Measurements from ENCODE around the gene BUB1B. TPM values are rescaled to one million over a fixed set of nuclear protein-coding genes. Genes with fewer than 3 reads are reported as not detected.

The BUB1B gene
- total and polyA plus RNA-seq, 9 of the 15 experiments (the other 6 are each of a cell fraction or from before 2014, with no cell fraction given), result 28.7 to 113 (median 82.2) TPM

DNA sequence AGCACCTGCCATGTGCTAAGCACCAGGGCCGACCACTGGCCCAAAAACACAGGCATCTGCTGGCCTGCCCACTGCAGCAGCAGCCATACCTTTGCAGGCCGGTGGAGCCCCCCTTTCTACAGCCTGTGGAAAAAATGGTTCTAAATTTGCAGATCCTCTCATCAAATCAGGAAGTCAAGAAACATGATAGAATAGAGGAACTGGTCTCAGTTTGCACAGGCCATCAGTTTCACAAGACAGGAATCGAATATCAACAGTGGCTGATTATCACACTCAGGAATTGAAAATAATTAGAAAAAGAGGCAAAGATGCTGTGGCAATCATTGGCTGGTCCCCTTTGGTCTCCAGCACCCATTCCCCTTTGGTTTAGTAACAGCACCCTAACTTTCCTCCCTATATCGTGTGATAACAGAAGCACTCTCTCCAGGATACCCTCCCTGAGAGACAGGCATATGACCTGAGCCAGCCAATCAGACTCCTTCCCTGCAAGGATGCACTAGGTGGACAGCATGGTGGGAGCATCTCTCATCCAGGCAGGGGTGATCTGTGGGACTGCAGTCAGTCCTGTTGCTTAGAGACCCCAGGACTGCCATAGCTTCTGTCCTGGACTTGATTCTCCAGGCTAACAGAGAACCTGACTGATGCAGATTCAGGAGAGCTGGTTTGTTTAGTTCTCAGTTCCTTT lies 74.5 kb downstream of the BUB1B start:
- ATAC-seq, result peak; percentile 36; the same call in 2 of the 3 replicates
- WGBS (ENCODE audit: insufficient coverage, low coverage, missing lambda C conversion rate), result 43% methylated on average over 4 of the region's 4 CpGs
- in situ Hi-C loops (cut with MboI), result no loop called here
- Histone ChIP-seq H3K4me1 (replicated peaks in 1 of 2; ENCODE audit: control insufficient read depth in 2 of 2, insufficient read depth in 2 of 2, low read length in 2 of 2) (peaks cover 18 to 36% of the 10 kb centered on the region in 2 experiments), H3K36me3 (ENCODE audit: control insufficient read depth, insufficient read depth, low read length) (peaks cover 11% of the 10 kb centered on the region; the same call in 1 of the 3 replicates), H3K79me2 (ENCODE audit: control insufficient read depth, insufficient read depth, low read length) (no peaks in the 10 kb centered on the region), H3K9ac (ENCODE audit: insufficient read depth in 1 of 2, low read depth in 2 of 2, low read length in 2 of 2) (no peak overlapping the region), H3K27me3 (ENCODE audit: control insufficient read depth in 2 of 2, insufficient read depth in 2 of 2, low read length in 2 of 2) (peaks cover 0 to 7% of the 10 kb centered on the region in 2 experiments; a peak in 1 of 5 replicates), H3K4me3 (no peak overlapping the region), H3K9me1 (ENCODE audit: control insufficient read depth, insufficient read depth, low read length) (no peaks in the 10 kb centered on the region), H2AFZ (ENCODE audit: low read depth, low read length) (no peak overlapping the region), H3K9me3 (replicated peaks; ENCODE audit: control insufficient read depth, insufficient read depth, low read depth, low read length) (no peaks in the 10 kb centered on the region), H3K4me2 (ENCODE audit: insufficient read depth, low read length) (no peak overlapping the region), H4K20me1 (replicated peaks; ENCODE audit: control insufficient read depth, insufficient read depth, low read length) (0 out of 2 replicates have a peak, but pooled peaks cover 3% of the 10 kb centered on the region), H3K27ac (ENCODE audit: extremely low read depth, low read depth, low read length) (no peak overlapping the region)
- intact Hi-C loops (cut with micrococcal nuclease), result no loop called here
- POLR2A ChIA-PET, result interaction anchor here (1.0 to 1.3 kb wide), 3 partner anchors 9 to 28 kb away, joined by 3 to 4 read pairs (median 4); no protein-coding TSS in a partner anchor
- BruUV-seq (replicated peaks), result no TSS peak
- CTCF ChIA-PET (ENCODE audit: low intra/inter-chr PET ratio), result no interaction called here
- FAIRE-seq, result peak; percentile 11
- DNase-seq (ENCODE audit: extremely low read depth in 1 of 4, low spot score in 3 of 4), result peak in 3 of 4 experiments; percentile 48 to 58 (median 57)
- TF ChIP-seq ATF1 (CRISPR knock-in tag; IDR thresholded peaks at IDR 0.05) (no peak), ATF1 (tag; IDR thresholded peaks at IDR 0.05) (no peak), USF1 (CRISPR knock-in tag; IDR thresholded peaks at IDR 0.05) (peak; percentile 84), SPI1 (IDR thresholded peaks at IDR 0.05; ENCODE audit: borderline replicate concordance, low read depth, low read length) (peak; percentile 64; the same call in 1 of the 2 replicates), SP2 (IDR thresholded peaks at IDR 0.05; ENCODE audit: extremely low read depth, low read depth, low read length, poor library complexity, severe bottlenecking) (no peak), RCOR1 (IDR thresholded peaks at IDR 0.05; ENCODE audit: borderline replicate concordance in 1 of 2, low read depth in 2 of 2, low read length in 2 of 2) (no peak), TCF7 (IDR thresholded peaks at IDR 0.05; ENCODE audit: borderline replicate concordance) (no peak), PCBP2 (IDR thresholded peaks at IDR 0.05; ENCODE audit: low read depth, low read length, poor library complexity, severe bottlenecking) (no peak), MITF (IDR thresholded peaks at IDR 0.05) (no peak), NFYB (IDR thresholded peaks at IDR 0.05; ENCODE audit: extremely low read depth, insufficient read length) (peak; percentile 56), CBX8 (IDR thresholded peaks at IDR 0.05; ENCODE audit: borderline replicate concordance, extremely low read depth, low read depth, low read length, poor library complexity, severe bottlenecking) (no peak), PML (IDR thresholded peaks at IDR 0.05; ENCODE audit: low read length) (no peak), MCM7 (IDR thresholded peaks at IDR 0.05) (no peak), ZFPM2 (CRISPR knock-in tag; IDR thresholded peaks at IDR 0.05) (no peak), ZC3H8 (IDR thresholded peaks at IDR 0.05) (no peak), RAD51 (IDR thresholded peaks at IDR 0.05; ENCODE audit: borderline replicate concordance, low read depth) (peak; percentile 50), KDM2B (CRISPR knock-in tag; IDR thresholded peaks at IDR 0.05) (no peak), E2F3 (CRISPR knock-in tag; IDR thresholded peaks at IDR 0.05) (no peak)
- TF ChIP-seq, protein P1, sequence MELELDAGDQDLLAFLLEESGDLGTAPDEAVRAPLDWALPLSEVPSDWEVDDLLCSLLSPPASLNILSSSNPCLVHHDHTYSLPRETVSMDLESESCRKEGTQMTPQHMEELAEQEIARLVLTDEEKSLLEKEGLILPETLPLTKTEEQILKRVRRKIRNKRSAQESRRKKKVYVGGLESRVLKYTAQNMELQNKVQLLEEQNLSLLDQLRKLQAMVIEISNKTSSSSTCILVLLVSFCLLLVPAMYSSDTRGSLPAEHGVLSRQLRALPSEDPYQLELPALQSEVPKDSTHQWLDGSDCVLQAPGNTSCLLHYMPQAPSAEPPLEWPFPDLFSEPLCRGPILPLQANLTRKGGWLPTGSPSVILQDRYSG (tag; conservative IDR thresholded peaks at IDR 0.05; ENCODE audit: low read depth), result no peak

Measured in K562 (cell line).